Calu3 (cell line): ENCODE measurements around the gene MYOC. TPM values are rescaled to one million over a fixed set of nuclear protein-coding genes. Genes with fewer than 3 reads are reported as not detected.

ENCODE experiments used
- BruUV-seq: library from RNA; stranded (reverse); fragments of 400-500 nt; replicated peaks from 2 replicates; lab custom pipeline; 2021; lab: Mats Ljungman, UMichigan
- CTCF ChIA-PET: fragments of 300-600 bp; sonication (Branson Sonifier 250); formaldehyde crosslinking; loops from one replicate; lab custom pipeline; 2022; ENCODE audit warnings: antibody characterized with exemption; lab: Charles Lee
- DNase-seq: peaks from one replicate; pipeline ENCODE4 v3.0.0; 2022
- H3K27ac Mint-ChIP-seq: one replicate; pipeline ENCODE4 v1.8.0; 2022; ENCODE audit warnings: mixed read lengths; ENCODE audit not compliant: unreplicated experiment
- H3K27me3 Mint-ChIP-seq: one replicate; pipeline ENCODE4 v1.8.0; 2022; ENCODE audit warnings: mixed read lengths; ENCODE audit not compliant: unreplicated experiment
- H3K36me3 Mint-ChIP-seq: one replicate; pipeline ENCODE4 v1.8.0; 2022; ENCODE audit warnings: mild to moderate bottlenecking, moderate library complexity, mixed read lengths; ENCODE audit not compliant: insufficient read depth, unreplicated experiment
- H3K4me1 Mint-ChIP-seq: one replicate; pipeline ENCODE4 v1.8.0; 2022; ENCODE audit warnings: mild to moderate bottlenecking, low read depth, mixed read lengths; ENCODE audit not compliant: unreplicated experiment
- H3K4me3 Mint-ChIP-seq: one replicate; pipeline ENCODE4 v1.8.0; 2022; ENCODE audit warnings: mild to moderate bottlenecking, low read depth, moderate library complexity, mixed read lengths; ENCODE audit not compliant: unreplicated experiment
- H3K9me3 Mint-ChIP-seq: one replicate; pipeline ENCODE4 v1.8.0; 2022; ENCODE audit warnings: low read depth, mixed read lengths; ENCODE audit not compliant: unreplicated experiment
- CTCF ChIP-seq: fragments of 200-600 bp; IDR thresholded peaks from one replicate; pipeline ENCODE4 v1.8.0; 2022; ENCODE audit warnings: antibody characterized with exemption; ENCODE audit not compliant: unreplicated experiment
- intact Hi-C: fragments of 100-400 bp; cut with micrococcal nuclease; formaldehyde crosslinking; loops from one replicate; pipeline ENCODE4 v1.10.0; 2022; ENCODE audit not compliant: unreplicated experiment
- total RNA-seq: library from RNA; stranded (reverse); gene quantifications from 2 replicates; pipeline ENCODE4 v1.2.3, GENCODE V29; 2022

MYOC gene
- total RNA-seq, 1 experiment from 2014 or later = not detected

- no peak overlapping the region for H3K4me3 Mint-ChIP-seq
- H3K4me1 Mint-ChIP-seq = no peaks in the 10 kb centered on the region
- no TSS peak for BruUV-seq
- H3K9me3 Mint-ChIP-seq = no peaks in the 10 kb centered on the region
- no peaks in the 10 kb centered on the region for H3K27me3 Mint-ChIP-seq
- H3K27ac Mint-ChIP-seq = no peak overlapping the region
- CTCF ChIA-PET = interaction anchor here (0.7 to 1.4 kb wide), 2 partner anchors 45 to 66 kb away, joined by 3 to 4 read pairs; no protein-coding TSS in a partner anchor
- no peak for TF ChIP-seq CTCF
- no peak for DNase-seq
- intact Hi-C loops = no loop called here
- no peaks in the 10 kb centered on the region for H3K36me3 Mint-ChIP-seq
These were observed 15.9 kb upstream of the MYOC start for GRCh38 chr1:171668372-171668771.

- Mint-ChIP-seq H3K27me3 (no peaks in the 10 kb centered on the region), H3K36me3 (no peaks in the 10 kb centered on the region), H3K4me3 (no peak overlapping the region), H3K9me3 (no peaks in the 10 kb centered on the region), H3K27ac (no peak overlapping the region), H3K4me1 (peaks cover 5% of the 10 kb centered on the region)
- DNase-seq = no peak
- CTCF ChIA-PET = interaction anchor here (1.2 kb wide), 1 partner anchor 21 kb away, joined by 3 read pairs; no protein-coding TSS in a partner anchor
- no peak for TF ChIP-seq CTCF
- no TSS peak for BruUV-seq
- intact Hi-C loops = no loop called here
These were observed 13.8 kb upstream of the MYOC start for GRCh38 chr1:171666114-171666769.

- Mint-ChIP-seq H3K27ac (no peak overlapping the region), H3K36me3 (no peaks in the 10 kb centered on the region), H3K27me3 (no peaks in the 10 kb centered on the region), H3K9me3 (peaks cover 3% of the 10 kb centered on the region), H3K4me1 (peaks cover 17% of the 10 kb centered on the region), H3K4me3 (no peak overlapping the region)
- BruUV-seq = no TSS peak
- CTCF ChIA-PET = interaction anchor here (0.9 to 1.2 kb wide), 2 partner anchors 20 to 78 kb away, joined by 3 to 6 read pairs; no protein-coding TSS in a partner anchor
- intact Hi-C loops = no loop called here
- DNase-seq = no peak
- TF ChIP-seq CTCF = no peak
These were observed 12.5 kb upstream of the MYOC start for GRCh38 chr1:171664976-171665375.

- peaks cover 3% of the 10 kb centered on the region for H3K9me3 Mint-ChIP-seq
- intact Hi-C loops = no loop called here
- no peaks in the 10 kb centered on the region for H3K27me3 Mint-ChIP-seq
- no peaks in the 10 kb centered on the region for H3K36me3 Mint-ChIP-seq
- DNase-seq = no peak
- CTCF ChIA-PET = interaction anchor here (0.9 kb wide), 1 partner anchor 79 kb away, joined by 6 read pairs; no protein-coding TSS in a partner anchor
- no peak overlapping the region for H3K27ac Mint-ChIP-seq
- no peak for TF ChIP-seq CTCF
- no peak overlapping the region for H3K4me3 Mint-ChIP-seq
- BruUV-seq = no TSS peak
- H3K4me1 Mint-ChIP-seq = peaks cover 21% of the 10 kb centered on the region
These were observed 11.5 kb upstream of the MYOC start for GRCh38 chr1:171663854-171664575.
